Measurements from ENCODE around the gene RARG. TPM values are rescaled to one million over a fixed set of nuclear protein-coding genes. Genes with fewer than 3 reads are reported as not detected.

The RARG gene
- total RNA-seq, 1 donor from 2014 or later = 10.1 TPM

GRCh38 chr12:53227341-53227740 is 4.7 kb downstream of the RARG start:
- H3K4me1 ChIP-seq (ENCODE audit: insufficient read depth, low read length) = peaks cover 35% of the 10 kb centered on the region
- TF ChIP-seq EZH2 (IDR thresholded peaks at IDR 0.05; ENCODE audit: insufficient read depth, low read length) = no peak
- TF ChIP-seq CTCF (IDR thresholded peaks at IDR 0.05; ENCODE audit: insufficient read depth, low read depth, low read length) = no peak
- no peak overlapping the region for H3K27ac ChIP-seq (ENCODE audit: low read depth, low read length)
- H3K4me2 ChIP-seq (ENCODE audit: low read length) = no peak overlapping the region
- no peak overlapping the region for H3K4me3 ChIP-seq (ENCODE audit: insufficient read depth, low read depth, low read length)
- no peak for FAIRE-seq
- H3K27me3 Mint-ChIP-seq (ENCODE audit: low read depth, unreplicated experiment) = peaks cover 8% of the 10 kb centered on the region
- H3K9me3 Mint-ChIP-seq (ENCODE audit: unreplicated experiment) = no peaks in the 10 kb centered on the region
- no peak overlapping the region for H3K4me3 Mint-ChIP-seq (ENCODE audit: unreplicated experiment)
- H3K27me3 ChIP-seq (ENCODE audit: insufficient read depth, low read length) = no peaks in the 10 kb centered on the region
- H3K79me2 ChIP-seq (ENCODE audit: insufficient read depth, low read length) = no peaks in the 10 kb centered on the region
- no peaks in the 10 kb centered on the region for H4K20me1 ChIP-seq (ENCODE audit: insufficient read depth, low read length)
- H3K9ac ChIP-seq (ENCODE audit: low read length) = no peak overlapping the region
- peaks cover 33% of the 10 kb centered on the region for H3K4me1 Mint-ChIP-seq (ENCODE audit: low read depth, unreplicated experiment)
- H3K36me3 ChIP-seq (ENCODE audit: insufficient read depth, low read length) = no peaks in the 10 kb centered on the region
- DNase-seq (ENCODE audit: low read depth) = no peak
- no peak overlapping the region for H3K27ac Mint-ChIP-seq (ENCODE audit: unreplicated experiment)
- H3K9me3 ChIP-seq (ENCODE audit: insufficient read depth, low read depth, low read length) = no peaks in the 10 kb centered on the region
- no peak overlapping the region for H2AFZ ChIP-seq (ENCODE audit: low read depth, low read length)
- H3K36me3 Mint-ChIP-seq (ENCODE audit: low read depth, unreplicated experiment) = peaks cover 10% of the 10 kb centered on the region

GRCh38 chr12:53226815-53227214 is 5.2 kb downstream of the RARG start:
- no peak for DNase-seq (ENCODE audit: low read depth)
- Histone ChIP-seq H3K79me2 (ENCODE audit: insufficient read depth, low read length) (no peaks in the 10 kb centered on the region), H3K9me3 (ENCODE audit: insufficient read depth, low read depth, low read length) (no peaks in the 10 kb centered on the region), H3K27me3 (ENCODE audit: insufficient read depth, low read length) (no peaks in the 10 kb centered on the region), H2AFZ (ENCODE audit: low read depth, low read length) (no peak overlapping the region), H3K9ac (ENCODE audit: low read length) (no peak overlapping the region), H3K27ac (ENCODE audit: low read depth, low read length) (no peak overlapping the region), H3K4me1 (ENCODE audit: insufficient read depth, low read length) (peaks cover 40% of the 10 kb centered on the region), H3K36me3 (ENCODE audit: insufficient read depth, low read length) (no peaks in the 10 kb centered on the region), H3K4me3 (ENCODE audit: insufficient read depth, low read depth, low read length) (no peak overlapping the region), H3K4me2 (ENCODE audit: low read length) (no peak overlapping the region), H4K20me1 (ENCODE audit: insufficient read depth, low read length) (no peaks in the 10 kb centered on the region)
- Mint-ChIP-seq H3K9me3 (ENCODE audit: unreplicated experiment) (no peaks in the 10 kb centered on the region), H3K4me3 (ENCODE audit: unreplicated experiment) (no peak overlapping the region), H3K36me3 (ENCODE audit: low read depth, unreplicated experiment) (peaks cover 10% of the 10 kb centered on the region), H3K27me3 (ENCODE audit: low read depth, unreplicated experiment) (peaks cover 8% of the 10 kb centered on the region), H3K4me1 (ENCODE audit: low read depth, unreplicated experiment) (peaks cover 37% of the 10 kb centered on the region), H3K27ac (ENCODE audit: unreplicated experiment) (no peak overlapping the region)
- no peak for FAIRE-seq
- TF ChIP-seq CTCF (IDR thresholded peaks at IDR 0.05; ENCODE audit: insufficient read depth, low read depth, low read length) (no peak), EZH2 (IDR thresholded peaks at IDR 0.05; ENCODE audit: insufficient read depth, low read length) (no peak)

GRCh38 chr12:53225635-53226424 is 6.2 kb downstream of the RARG start:
- no peaks in the 10 kb centered on the region for H3K9me3 Mint-ChIP-seq (ENCODE audit: unreplicated experiment)
- H3K4me3 Mint-ChIP-seq (ENCODE audit: unreplicated experiment) = peak overlapping the region; percentile 60
- H3K4me1 Mint-ChIP-seq (ENCODE audit: low read depth, unreplicated experiment) = peaks cover 37% of the 10 kb centered on the region

More at GRCh38 chr12:53225635-53226424, 6.2 kb downstream of the RARG start:
- H3K9me3 ChIP-seq (ENCODE audit: insufficient read depth, low read depth, low read length) = no peaks in the 10 kb centered on the region
- FAIRE-seq = no peak
- no peaks in the 10 kb centered on the region for H3K36me3 ChIP-seq (ENCODE audit: insufficient read depth, low read length)
- no peak overlapping the region for H3K27ac ChIP-seq (ENCODE audit: low read depth, low read length)
- H3K79me2 ChIP-seq (ENCODE audit: insufficient read depth, low read length) = no peaks in the 10 kb centered on the region
- no peaks in the 10 kb centered on the region for H3K27me3 ChIP-seq (ENCODE audit: insufficient read depth, low read length)
- Mint-ChIP-seq H3K27me3 (ENCODE audit: low read depth, unreplicated experiment) (peaks cover 8% of the 10 kb centered on the region), H3K27ac (ENCODE audit: unreplicated experiment) (peak overlapping the region; percentile 74), H3K36me3 (ENCODE audit: low read depth, unreplicated experiment) (peaks cover 10% of the 10 kb centered on the region)
- H2AFZ ChIP-seq (ENCODE audit: low read depth, low read length) = no peak overlapping the region
- no peak overlapping the region for H3K9ac ChIP-seq (ENCODE audit: low read length)
- H4K20me1 ChIP-seq (ENCODE audit: insufficient read depth, low read length) = no peaks in the 10 kb centered on the region
- H3K4me1 ChIP-seq (ENCODE audit: insufficient read depth, low read length) = peaks cover 36% of the 10 kb centered on the region
- no peak overlapping the region for H3K4me3 ChIP-seq (ENCODE audit: insufficient read depth, low read depth, low read length)
- TF ChIP-seq CTCF (IDR thresholded peaks at IDR 0.05; ENCODE audit: insufficient read depth, low read depth, low read length) (no peak), EZH2 (IDR thresholded peaks at IDR 0.05; ENCODE audit: insufficient read depth, low read length) (no peak)
- DNase-seq (ENCODE audit: low read depth) = no peak
- H3K4me2 ChIP-seq (ENCODE audit: low read length) = no peak overlapping the region

Measured in astrocyte (in vitro differentiated cells and primary cell).